ENCODE data around the gene IL20. TPM values are rescaled to one million over a fixed set of nuclear protein-coding genes. Genes with fewer than 3 reads are reported as not detected.

Gene IL20
- total and polyA plus RNA-seq, 10 of the 15 experiments (the other 5 are each of a cell fraction or from before 2014, with no cell fraction given): 0.08 to 0.13 TPM; not detected in 8

- peak overlapping the region; percentile 86 for H3K4me3 ChIP-seq
Measured at GRCh38 chr1:206916000-206916709, 50.7 kb downstream of the IL20 start.

More at GRCh38 chr1:206916000-206916709, 50.7 kb downstream of the IL20 start:
- Histone ChIP-seq H3K27me3 (replicated peaks in 1 of 2; ENCODE audit: control insufficient read depth in 2 of 2, insufficient read depth in 2 of 2, low read length in 1 of 2) (no peaks in the 10 kb centered on the region), H3K9me3 (replicated peaks; ENCODE audit: control insufficient read depth, insufficient read depth, low read length) (no peaks in the 10 kb centered on the region), H3K9ac (ENCODE audit: control insufficient read depth, insufficient read depth, low read length) (peak overlapping the region; percentile 13; the same call in 1 of the 2 replicates), H3K4me1 (ENCODE audit: control insufficient read depth, insufficient read depth, low read length) (peaks cover 41% of the 10 kb centered on the region), H2AFZ (ENCODE audit: control insufficient read depth, low read depth, low read length) (no peak overlapping the region), H3K27ac (ENCODE audit: control insufficient read depth, insufficient read depth) (peak overlapping the region; percentile 28), H3K4me2 (ENCODE audit: control insufficient read depth, insufficient read depth) (peak overlapping the region; percentile 95), H3K36me3 (ENCODE audit: control insufficient read depth in 2 of 2, insufficient read depth in 2 of 2, low read length in 1 of 2) (peaks cover 7 to 30% of the 10 kb centered on the region in 2 experiments), H3K79me2 (ENCODE audit: control insufficient read depth, insufficient read depth, low read length) (peaks cover 78% of the 10 kb centered on the region), H4K20me1 (ENCODE audit: control insufficient read depth, insufficient read depth) (peaks cover 7% of the 10 kb centered on the region)
- DNase-seq (ENCODE audit: low read depth, low spot score): no peak
- no TSS peak for BruUV-seq (replicated peaks)
- no peak for FAIRE-seq
- RAD21 ChIA-PET (ENCODE audit: unreplicated experiment): interaction anchor here (0.6 to 12.9 kb wide), 6 partner anchors 15 to 490 kb away, joined by 3 to 371 read pairs (median 14); no protein-coding TSS in a partner anchor
- ATAC-seq: no peak
- CTCF ChIA-PET: interaction anchor here (0.9 to 12.9 kb wide), 16 partner anchors 9 to 309 kb away, joined by 3 to 643 read pairs (median 5); partner anchors contain the start of genes FCAMR, IL19 and IL20
- intact Hi-C loops (cut with micrococcal nuclease; ENCODE audit: unreplicated experiment): loop anchor here (10.0 kb wide), 1 partner anchor 411 kb away; the partner anchor contains the start of gene RASSF5
- WGBS (ENCODE audit: insufficient coverage, insufficient replicate concordance, low lambda C conversion rate, missing lambda C conversion rate): 50% methylated on average over 7 of the region's 8 CpGs
- in situ Hi-C loops (cut with MboI): no loop called here
- SMC1A ChIA-PET (ENCODE audit: uncharacterized antibody, unreplicated experiment): interaction anchor here (0.8 to 12.6 kb wide), 14 partner anchors 9 to 306 kb away, joined by 3 to 431 read pairs (median 5); no protein-coding TSS in a partner anchor
- POLR2A ChIA-PET: interaction anchor here (0.5 to 12.2 kb wide), 4 partner anchors 15 to 661 kb away, joined by 3 to 222 read pairs (median 5); no protein-coding TSS in a partner anchor
- TF ChIP-seq CBX3 (IDR thresholded peaks at IDR 0.05; ENCODE audit: borderline replicate concordance, low read depth) (no peak), IRF3 (IDR thresholded peaks at IDR 0.05) (no peak), POLR2AphosphoS2 (IDR thresholded peaks at IDR 0.05; ENCODE audit: low read depth, low read length) (peak; percentile 62; the same call in 1 of the 2 replicates), SIN3A (IDR thresholded peaks at IDR 0.05; ENCODE audit: low read depth, low read length) (no peak), SMARCA5 (IDR thresholded peaks at IDR 0.05) (no peak), RFX5 (IDR thresholded peaks at IDR 0.05; ENCODE audit: low read depth, low read length) (no peak), BMI1 (IDR thresholded peaks at IDR 0.05; ENCODE audit: borderline replicate concordance) (no peak), POLR2A (IDR thresholded peaks at IDR 0.05; ENCODE audit: low read depth, low read length) (no peak), DPF2 (IDR thresholded peaks at IDR 0.05) (0 out of 2 replicates have a peak, but pooled peaks have one; percentile 19), TBL1XR1 (IDR thresholded peaks at IDR 0.05; ENCODE audit: low read depth, low read length) (no peak), ZNF207 (IDR thresholded peaks at IDR 0.05; ENCODE audit: borderline replicate concordance) (no peak), SKIL (IDR thresholded peaks at IDR 0.05; ENCODE audit: low read depth, poor library complexity, severe bottlenecking) (no peak), ZNF24 (IDR thresholded peaks at IDR 0.05) (no peak)
- TF ChIP-seq, protein P1, sequence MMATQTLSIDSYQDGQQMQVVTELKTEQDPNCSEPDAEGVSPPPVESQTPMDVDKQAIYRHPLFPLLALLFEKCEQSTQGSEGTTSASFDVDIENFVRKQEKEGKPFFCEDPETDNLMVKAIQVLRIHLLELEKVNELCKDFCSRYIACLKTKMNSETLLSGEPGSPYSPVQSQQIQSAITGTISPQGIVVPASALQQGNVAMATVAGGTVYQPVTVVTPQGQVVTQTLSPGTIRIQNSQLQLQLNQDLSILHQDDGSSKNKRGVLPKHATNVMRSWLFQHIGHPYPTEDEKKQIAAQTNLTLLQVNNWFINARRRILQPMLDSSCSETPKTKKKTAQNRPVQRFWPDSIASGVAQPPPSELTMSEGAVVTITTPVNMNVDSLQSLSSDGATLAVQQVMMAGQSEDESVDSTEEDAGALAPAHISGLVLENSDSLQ (IDR thresholded peaks at IDR 0.05): peak; percentile 75
- TF ChIP-seq, protein P2, sequence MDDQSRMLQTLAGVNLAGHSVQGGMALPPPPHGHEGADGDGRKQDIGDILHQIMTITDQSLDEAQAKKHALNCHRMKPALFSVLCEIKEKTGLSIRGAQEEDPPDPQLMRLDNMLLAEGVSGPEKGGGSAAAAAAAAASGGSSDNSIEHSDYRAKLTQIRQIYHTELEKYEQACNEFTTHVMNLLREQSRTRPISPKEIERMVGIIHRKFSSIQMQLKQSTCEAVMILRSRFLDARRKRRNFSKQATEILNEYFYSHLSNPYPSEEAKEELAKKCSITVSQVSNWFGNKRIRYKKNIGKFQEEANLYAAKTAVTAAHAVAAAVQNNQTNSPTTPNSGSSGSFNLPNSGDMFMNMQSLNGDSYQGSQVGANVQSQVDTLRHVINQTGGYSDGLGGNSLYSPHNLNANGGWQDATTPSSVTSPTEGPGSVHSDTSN (IDR thresholded peaks at IDR 0.05; ENCODE audit: insufficient replicate concordance, low read depth, low read length): peak; percentile 30

Data from GM12878 (cell line).